Lung (tissue), 12 donors: ENCODE results near the gene CNTNAP2. TPM values are rescaled to one million over a fixed set of nuclear protein-coding genes. Genes with fewer than 3 reads are reported as not detected.

Source experiments
- ATAC-seq: fragments of 200-7000 bp; cut with Tn5 transposase; one replicate; pipeline ENCODE4 v1.9.1; 2020; ENCODE audit warnings: moderate number of reproducible peaks; ENCODE audit not compliant: insufficient read depth, low FRiP score
- DNase-seq, 3 donors: peaks; one replicate each; pipeline ENCODE4 v3.0.0-alpha.2; 2013 to 2017
- H3K27ac ChIP-seq, 2 donors: one replicate each; pipeline ENCODE4 v1.5.1; 2013; ENCODE audit warnings: mild to moderate bottlenecking in 2 of 2, moderate library complexity in 2 of 2, control low read depth in 1 of 2, inconsistent platforms in 1 of 2, low read depth in 1 of 2, low read length in 1 of 2
- H3K27me3 ChIP-seq, 3 donors: one replicate each; pipeline ENCODE4 v1.5.1; 2013; ENCODE audit warnings: low read length in 2 of 3; ENCODE audit not compliant: control insufficient read depth in 3 of 3, insufficient read depth in 3 of 3
- H3K36me3 ChIP-seq, 4 donors: one replicate each; pipeline ENCODE4 v1.5.1; 2013; ENCODE audit warnings: low read length in 4 of 4, mild to moderate bottlenecking in 1 of 4, moderate library complexity in 1 of 4; ENCODE audit not compliant: control insufficient read depth in 4 of 4, insufficient read depth in 4 of 4
- H3K4me1 ChIP-seq, 5 donors: one replicate each; pipeline ENCODE4 v1.5.1; 2013; ENCODE audit warnings: low read length in 5 of 5, mild to moderate bottlenecking in 2 of 5, moderate library complexity in 1 of 5; ENCODE audit not compliant: control insufficient read depth in 5 of 5, insufficient read depth in 5 of 5
- H3K4me3 ChIP-seq: one replicate; pipeline ENCODE4 v1.5.1; 2013; ENCODE audit warnings: mild to moderate bottlenecking, control low read depth, moderate library complexity
- H3K9ac ChIP-seq, 2 donors: one replicate each; pipeline ENCODE4 v1.5.1; 2013; ENCODE audit warnings: low read length in 2 of 2, control low read depth in 1 of 2; ENCODE audit not compliant: insufficient read depth in 1 of 2
- H3K9me3 ChIP-seq, 4 donors: one replicate each; pipeline ENCODE4 v1.5.1; 2013; ENCODE audit warnings: low read length in 3 of 4, mild to moderate bottlenecking in 1 of 4, moderate library complexity in 1 of 4; ENCODE audit not compliant: control insufficient read depth in 4 of 4, insufficient read depth in 3 of 4
- WGBS, 2 donors: extraction: QIAGEN DNeasy Blood & Tissue Kit; methylation state at CpG; one replicate each; pipeline ENCODE4 v1.1.7; 2013; 5-methylcytosine and 5-hydroxymethylcytosine counted together
- polyA plus RNA-seq, 2 donors: library from polyadenylated mRNA; stranded (reverse); fragments of 200-250 nt; gene quantifications; one replicate each; pipeline ENCODE4 v1.2.1, GENCODE V29; 2013
- total RNA-seq, 2 donors: library from RNA; depleted of rRNA in 1 of 2; stranded (reverse); fragments of >200 nt in 1 of 2; gene quantifications; one replicate each; pipeline ENCODE4 v1.2.1, GENCODE V29; 2014 to 2021
- TF ChIP-seq, protein P1 (sequence below): IDR thresholded peaks from 2 replicates; pipeline ENCODE4 v1.5.1; 2012; ENCODE audit warnings: mild to moderate bottlenecking; ENCODE audit errors: control extremely low read depth, extremely low read depth
- donor health status: control.
- donor health status: control.
- donor health status: Bipolar disorder and iron deficiency.
- donor health status: healthy.
- donor health status: DM: yes; HTN: yes; CAD: no.

Gene CNTNAP2
- total and polyA plus RNA-seq, 4 donors = 0.18 to 45.3 (median 0.52) TPM

DNA sequence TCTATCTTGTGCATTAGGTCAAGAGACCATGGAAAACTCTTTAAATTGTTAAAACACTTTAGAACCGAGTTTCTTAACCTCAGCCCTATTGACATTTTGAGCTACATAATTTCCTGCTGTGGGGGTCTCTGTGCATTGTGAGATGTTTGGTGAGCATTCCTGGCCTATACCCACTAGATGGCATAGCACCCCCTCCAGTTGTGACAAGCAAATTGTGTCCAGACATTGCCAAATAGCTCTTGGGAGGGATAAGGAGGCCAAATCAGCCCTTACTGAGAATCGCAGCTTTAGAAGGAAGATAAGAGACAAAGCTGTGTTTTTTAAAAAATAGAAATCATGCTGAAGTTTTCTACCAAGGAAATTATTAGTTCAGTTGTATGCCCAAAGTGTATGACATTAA is 1315.5 kb downstream of the CNTNAP2 start:
- Histone ChIP-seq H3K4me1 (peaks cover 0 to 17% (median 0%) of the 10 kb centered on the region in 5 donors), H3K9me3 (no peaks in the 10 kb centered on the region), H3K4me3 (no peak overlapping the region), H3K36me3 (no peaks in the 10 kb centered on the region), H3K9ac (no peak overlapping the region), H3K27me3 (no peaks in the 10 kb centered on the region), H3K27ac (no peak overlapping the region)
- WGBS, 2 donors = 35 to 46% methylated on average over 2 of the region's 2 CpGs
- TF ChIP-seq, protein P1, sequence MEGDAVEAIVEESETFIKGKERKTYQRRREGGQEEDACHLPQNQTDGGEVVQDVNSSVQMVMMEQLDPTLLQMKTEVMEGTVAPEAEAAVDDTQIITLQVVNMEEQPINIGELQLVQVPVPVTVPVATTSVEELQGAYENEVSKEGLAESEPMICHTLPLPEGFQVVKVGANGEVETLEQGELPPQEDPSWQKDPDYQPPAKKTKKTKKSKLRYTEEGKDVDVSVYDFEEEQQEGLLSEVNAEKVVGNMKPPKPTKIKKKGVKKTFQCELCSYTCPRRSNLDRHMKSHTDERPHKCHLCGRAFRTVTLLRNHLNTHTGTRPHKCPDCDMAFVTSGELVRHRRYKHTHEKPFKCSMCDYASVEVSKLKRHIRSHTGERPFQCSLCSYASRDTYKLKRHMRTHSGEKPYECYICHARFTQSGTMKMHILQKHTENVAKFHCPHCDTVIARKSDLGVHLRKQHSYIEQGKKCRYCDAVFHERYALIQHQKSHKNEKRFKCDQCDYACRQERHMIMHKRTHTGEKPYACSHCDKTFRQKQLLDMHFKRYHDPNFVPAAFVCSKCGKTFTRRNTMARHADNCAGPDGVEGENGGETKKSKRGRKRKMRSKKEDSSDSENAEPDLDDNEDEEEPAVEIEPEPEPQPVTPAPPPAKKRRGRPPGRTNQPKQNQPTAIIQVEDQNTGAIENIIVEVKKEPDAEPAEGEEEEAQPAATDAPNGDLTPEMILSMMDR = no peak
- ATAC-seq (no peak), DNase-seq (peak; percentile 59 to 88 (median 87))

DNA sequence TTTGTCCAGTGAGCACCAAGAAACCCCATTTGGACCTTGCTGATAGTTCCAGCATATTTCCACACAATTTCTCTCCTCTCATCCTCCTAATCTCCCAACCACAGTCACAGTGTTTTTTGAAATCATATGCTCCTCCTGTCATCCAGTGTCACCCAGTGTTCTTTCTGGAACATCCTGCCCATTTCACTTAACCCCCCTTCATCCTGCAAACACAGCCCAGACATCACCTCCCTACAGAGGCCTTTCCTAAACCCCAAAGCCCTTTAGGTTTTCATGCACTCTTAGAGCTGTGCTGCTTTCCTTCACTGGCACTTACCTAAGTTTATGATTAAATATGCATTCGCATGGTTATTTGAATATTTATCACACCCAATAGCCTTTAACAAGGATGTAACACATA is 1316.0 kb downstream of the CNTNAP2 start:
- Histone ChIP-seq H3K4me1 (peaks cover 0 to 17% (median 0%) of the 10 kb centered on the region in 5 donors), H3K27ac (no peak overlapping the region), H3K4me3 (no peak overlapping the region), H3K27me3 (no peaks in the 10 kb centered on the region), H3K9me3 (no peaks in the 10 kb centered on the region), H3K9ac (no peak overlapping the region), H3K36me3 (no peaks in the 10 kb centered on the region)
- 88 to 90% methylated on average over 1 of the region's 1 CpG for WGBS, 2 donors
- DNase-seq = peak in 1 of 3 donors; percentile 19
- TF ChIP-seq, protein P1 = no peak
- no peak for ATAC-seq

DNA sequence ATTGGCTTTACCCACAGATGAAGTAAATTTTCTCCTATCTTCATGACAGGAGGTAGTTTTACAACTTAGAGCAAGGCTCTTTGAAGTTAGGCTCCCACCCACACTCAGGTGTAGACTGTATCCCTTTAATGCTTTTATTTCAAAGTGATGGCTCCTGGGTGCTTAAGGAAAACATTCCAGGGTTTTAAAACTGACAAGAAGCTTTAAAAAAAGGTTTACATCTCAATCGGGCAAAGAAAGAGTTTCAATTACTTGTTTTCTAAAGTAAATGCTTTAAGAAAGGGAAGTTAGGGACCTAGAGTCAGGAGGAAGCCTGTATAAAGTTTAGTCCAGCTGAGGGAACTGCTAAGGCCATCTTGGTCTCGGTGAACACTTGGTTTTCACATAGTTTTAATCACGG is 1320.1 kb downstream of the CNTNAP2 start:
- H3K36me3 ChIP-seq = no peaks in the 10 kb centered on the region
- H3K27ac ChIP-seq = no peak overlapping the region
- peaks cover 0 to 12% (median 0%) of the 10 kb centered on the region in 5 donors for H3K4me1 ChIP-seq
- WGBS, 2 donors = 54 to 65% methylated on average over 3 of the region's 3 CpGs
- no peak overlapping the region for H3K4me3 ChIP-seq
- no peaks in the 10 kb centered on the region for H3K27me3 ChIP-seq
- TF ChIP-seq, protein P1 = no peak
- ATAC-seq = no peak
- H3K9me3 ChIP-seq = no peaks in the 10 kb centered on the region
- no peak overlapping the region for H3K9ac ChIP-seq
- DNase-seq = no peak

DNA sequence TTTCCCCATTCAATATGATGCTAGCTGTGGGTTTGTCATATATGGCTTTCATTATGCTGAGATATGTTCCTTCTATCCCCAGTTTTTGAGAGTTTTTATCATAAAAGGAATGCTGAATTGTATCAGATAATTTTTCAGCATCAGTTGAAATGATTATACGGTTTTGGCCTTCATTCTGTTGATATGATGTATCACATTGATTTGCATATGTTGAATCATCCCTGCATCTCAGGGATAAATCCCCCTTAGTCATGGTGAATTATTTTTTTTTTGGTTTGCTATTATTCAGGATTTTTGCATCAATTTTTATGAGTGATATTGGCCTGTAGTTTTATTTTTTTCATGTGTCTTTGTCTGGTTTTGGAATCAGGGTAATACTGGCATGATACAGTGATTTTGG is 1321.6 kb downstream of the CNTNAP2 start:
- TF ChIP-seq, protein P1 = no peak
- DNase-seq = no peak
- H3K4me3 ChIP-seq = no peak overlapping the region
- no peaks in the 10 kb centered on the region for H3K36me3 ChIP-seq
- H3K27ac ChIP-seq = no peak overlapping the region
- no peak for ATAC-seq
- peaks cover 0 to 7% (median 0%) of the 10 kb centered on the region in 4 donors for H3K9me3 ChIP-seq
- H3K9ac ChIP-seq = no peak overlapping the region
- no peaks in the 10 kb centered on the region for H3K27me3 ChIP-seq
- WGBS, 2 donors = 74 to 87% methylated on average over 1 of the region's 1 CpG
- no peaks in the 10 kb centered on the region for H3K4me1 ChIP-seq
